GM10248 (cell line): ENCODE results near the gene MYRF.
A peak's percentile ranks its signal among the peaks of the same experiment; 100 is the strongest.

ENCODE experiments used
- CTCF ChIA-PET: fragments of 300-600 bp; sonication (Branson Sonifier 250); formaldehyde crosslinking; extraction: SDS; loops from one replicate; lab custom pipeline; 2021; ENCODE audit warnings: antibody characterized with exemption; lab: Yijun Ruan, JAX
- POLR2A ChIA-PET: fragments of 350-650 bp; sonication (Branson Sonifier 250); formaldehyde crosslinking; extraction: SDS; loops from one replicate; lab custom pipeline; 2020; ENCODE audit warnings: antibody characterized with exemption; lab: Yijun Ruan, JAX
- DNase-seq: peaks from one replicate; pipeline ENCODE4 v3.0.0; 2012; ENCODE audit errors: extremely low spot score
- CTCF ChIP-seq: IDR thresholded peaks from 2 replicates; pipeline ENCODE4 v1.5.1; 2012; ENCODE audit warnings: mild to moderate bottlenecking, low read depth; ENCODE audit errors: extremely low read depth, missing control alignments, control extremely low read depth

The MYRF gene

GRCh38 chr11:61745781-61746441 is 6.5 kb upstream of the MYRF start:
- ChIA-PET POLR2A (no interaction called here), CTCF (interaction anchor here (0.8 to 6.6 kb wide), 7 partner anchors 8 to 362 kb away, joined by 3 to 91 read pairs (median 27); partner anchors contain the start of genes FEN1 and TMEM258)
- no peak for TF ChIP-seq CTCF
- DNase-seq, result no peak

GRCh38 chr11:61746442-61747191 is 5.8 kb upstream of the MYRF start:
- ChIA-PET POLR2A (no interaction called here), CTCF (interaction anchor here (0.7 to 6.6 kb wide), 22 partner anchors 9 to 362 kb away, joined by 3 to 91 read pairs (median 6); partner anchors contain the start of genes FEN1 and TMEM258)
- TF ChIP-seq CTCF, result no peak
- no peak for DNase-seq

- CTCF ChIA-PET, result interaction anchor here (0.6 to 6.6 kb wide), 36 partner anchors 8 to 392 kb away, joined by 3 to 91 read pairs (median 6); partner anchors contain the start of genes BEST1, FEN1 and TMEM258
- TF ChIP-seq CTCF, result peak; percentile 94
These were observed 5.1 kb upstream of the MYRF start for GRCh38 chr11:61747192-61747966.

GRCh38 chr11:61747967-61748285 is 4.5 kb upstream of the MYRF start:
- ChIA-PET CTCF (interaction anchor here (0.7 to 6.6 kb wide), 28 partner anchors 8 to 391 kb away, joined by 3 to 91 read pairs (median 6); partner anchors contain the start of genes BEST1, FEN1 and TMEM258), POLR2A (no interaction called here)
- DNase-seq, result no peak
- TF ChIP-seq CTCF, result no peak

More at GRCh38 chr11:61747192-61747966, 5.1 kb upstream of the MYRF start:
- peak; percentile 89 for DNase-seq
- POLR2A ChIA-PET, result no interaction called here

GRCh38 chr11:61749591-61750217 is 2.7 kb upstream of the MYRF start:
- POLR2A ChIA-PET, result no interaction called here

More at GRCh38 chr11:61749591-61750217, 2.7 kb upstream of the MYRF start:
- no peak for TF ChIP-seq CTCF
- CTCF ChIA-PET, result interaction anchor here (1.1 to 6.6 kb wide), 14 partner anchors 9 to 374 kb away, joined by 3 to 91 read pairs (median 6); partner anchors contain the start of genes FEN1, INCENP and TMEM258
- DNase-seq, result no peak
